ENCODE results near the gene FOS.

DNA sequence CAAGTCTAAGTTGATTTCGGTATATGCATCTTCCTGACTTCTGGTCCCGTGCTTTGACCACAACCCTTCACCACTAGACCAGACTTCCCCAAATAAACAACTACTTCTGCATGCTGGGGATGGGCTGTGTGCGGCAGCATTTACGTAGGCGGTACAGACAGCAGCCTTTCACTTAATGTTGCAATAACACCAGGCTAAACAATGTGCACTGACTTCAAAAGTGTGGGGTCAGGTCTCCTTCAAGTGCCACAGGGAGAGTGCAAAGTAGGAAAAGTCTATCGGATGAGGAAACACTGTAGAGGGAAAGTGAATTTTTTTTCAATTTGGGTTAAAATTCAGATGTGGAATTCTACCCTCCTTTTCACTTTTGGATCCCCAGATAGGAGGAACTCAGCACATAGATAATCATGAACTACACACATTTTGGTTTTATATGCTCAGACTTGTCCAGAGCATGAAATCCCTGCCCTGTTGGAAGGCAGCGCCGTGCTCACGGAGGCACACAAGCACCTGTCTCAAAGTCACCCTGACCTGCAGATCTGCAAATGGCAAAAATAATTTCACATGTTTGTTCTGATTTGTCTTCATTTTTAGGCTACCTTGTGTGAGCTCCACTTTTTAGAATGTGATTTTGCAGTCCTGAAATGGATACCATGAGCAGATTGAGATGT lies 3.6 kb upstream of the FOS start:
- TF ChIP-seq CTCF (IDR thresholded peaks at IDR 0.05; ENCODE audit: control extremely low read depth in 1 of 3, insufficient read depth in 1 of 3, low read depth in 1 of 3, low read length in 3 of 3), result no peak
- no peak for TF ChIP-seq POLR2A (IDR thresholded peaks at IDR 0.05; ENCODE audit: control extremely low read depth in 1 of 2, low read depth in 2 of 2, low read length in 2 of 2)
- no peak for TF ChIP-seq EZH2 (IDR thresholded peaks at IDR 0.05; ENCODE audit: low read depth, low read length, severe bottlenecking)
- TF ChIP-seq, protein P1, sequence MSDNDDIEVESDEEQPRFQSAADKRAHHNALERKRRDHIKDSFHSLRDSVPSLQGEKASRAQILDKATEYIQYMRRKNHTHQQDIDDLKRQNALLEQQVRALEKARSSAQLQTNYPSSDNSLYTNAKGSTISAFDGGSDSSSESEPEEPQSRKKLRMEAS (IDR thresholded peaks at IDR 0.05), result no peak
- no peak for TF ChIP-seq TCF12 (IDR thresholded peaks at IDR 0.05; ENCODE audit: low read depth, low read length)
- no peak for TF ChIP-seq CEBPB (IDR thresholded peaks at IDR 0.05; ENCODE audit: low read depth, low read length)
- TF ChIP-seq CREB1 (IDR thresholded peaks at IDR 0.05), result no peak
- TF ChIP-seq SP1 (IDR thresholded peaks at IDR 0.05; ENCODE audit: low read depth, low read length), result no peak
- no peak for TF ChIP-seq RXRA (IDR thresholded peaks at IDR 0.05; ENCODE audit: insufficient read depth, low read depth, low read length)
